Upper lobe of right lung (tissue), 1 donor: ENCODE results near the gene UBAP2L. TPM values are rescaled to one million over a fixed set of nuclear protein-coding genes. Genes with fewer than 3 reads are reported as not detected.

Source experiments
- ATAC-seq: fragments of 200-7000 bp; cut with Tn5 transposase; one replicate; pipeline ENCODE4 v1.9.1; 2020; ENCODE audit warnings: mild to moderate bottlenecking, moderate library complexity
- DNase-seq: peaks from one replicate; pipeline ENCODE4 v3.0.0-alpha.2; 2020
- H3K27ac ChIP-seq: fragments of 200-600 bp; one replicate; pipeline ENCODE4 v1.8.0; 2022
- H3K27me3 ChIP-seq: fragments of 200-600 bp; one replicate; pipeline ENCODE4 v1.8.0; 2022; ENCODE audit warnings: mild to moderate bottlenecking
- H3K36me3 ChIP-seq: fragments of 200-600 bp; one replicate; pipeline ENCODE4 v1.8.0; 2022
- H3K4me1 ChIP-seq: fragments of 200-600 bp; one replicate; pipeline ENCODE4 v1.8.0; 2022
- H3K4me3 ChIP-seq: fragments of 200-600 bp; one replicate; pipeline ENCODE4 v1.8.0; 2022; ENCODE audit warnings: mild to moderate bottlenecking
- H3K9me3 ChIP-seq: fragments of 200-600 bp; one replicate; pipeline ENCODE4 v1.8.0; 2022
- CTCF ChIP-seq: fragments of 200-600 bp; IDR thresholded peaks from one replicate; pipeline ENCODE4 v1.8.0; 2022; ENCODE audit warnings: antibody characterized with exemption
- intact Hi-C: fragments of 100-400 bp; cut with DNase I; formaldehyde crosslinking; loops from one replicate; pipeline ENCODE4 v1.11.0; 2022
- total RNA-seq: library from RNA; stranded (reverse); fragmentation: NEBNext Ultra II Directional; extraction: Animal tissue kit (Norgen Biotek cat#: 25700); gene quantifications from one replicate; pipeline ENCODE4 v1.2.1, GENCODE V29; 2021
- donor health status: DM: no; HTN: yes; CAD: no; lungs with severe emphysema.

UBAP2L gene
- total RNA-seq, 1 donor from 2014 or later: 156 TPM

GRCh38 chr1:154239491-154239890, 18.7 kb downstream of the UBAP2L start:
- intact Hi-C loops: no loop called here
- Histone ChIP-seq H3K36me3 (peaks cover 100% of the 10 kb centered on the region), H3K9me3 (no peaks in the 10 kb centered on the region)

GRCh38 chr1:154240294-154240833, 19.6 kb downstream of the UBAP2L start:
- H3K9me3 ChIP-seq: no peaks in the 10 kb centered on the region
- H3K4me1 ChIP-seq: no peaks in the 10 kb centered on the region
- ATAC-seq (no peak), DNase-seq (no peak)
- H3K27ac ChIP-seq: no peak overlapping the region
- no peak for TF ChIP-seq CTCF
- H3K36me3 ChIP-seq: peaks cover 100% of the 10 kb centered on the region
- no peaks in the 10 kb centered on the region for H3K27me3 ChIP-seq
- intact Hi-C loops: no loop called here
- H3K4me3 ChIP-seq: no peak overlapping the region

More at GRCh38 chr1:154239491-154239890, 18.7 kb downstream of the UBAP2L start:
- no peaks in the 10 kb centered on the region for H3K27me3 ChIP-seq
- DNase-seq: no peak
- TF ChIP-seq CTCF: no peak
- no peak for ATAC-seq
- H3K27ac ChIP-seq: no peak overlapping the region
- no peak overlapping the region for H3K4me3 ChIP-seq
- H3K4me1 ChIP-seq: no peaks in the 10 kb centered on the region

GRCh38 chr1:154241703-154242351, 21.1 kb downstream of the UBAP2L start:
- H3K4me1 ChIP-seq: no peaks in the 10 kb centered on the region
- DNase-seq: no peak
- no peaks in the 10 kb centered on the region for H3K27me3 ChIP-seq
- no peak for TF ChIP-seq CTCF
- ATAC-seq: no peak
- H3K36me3 ChIP-seq: peaks cover 100% of the 10 kb centered on the region
- H3K4me3 ChIP-seq: no peak overlapping the region
- no peak overlapping the region for H3K27ac ChIP-seq
- H3K9me3 ChIP-seq: no peaks in the 10 kb centered on the region
- intact Hi-C loops: no loop called here

GRCh38 chr1:154253671-154254070, 32.9 kb downstream of the UBAP2L start:
- no peak overlapping the region for H3K4me3 ChIP-seq
- ATAC-seq (no peak), DNase-seq (no peak)
- no peak for TF ChIP-seq CTCF
- peaks cover 100% of the 10 kb centered on the region for H3K36me3 ChIP-seq
- no peaks in the 10 kb centered on the region for H3K27me3 ChIP-seq
- H3K9me3 ChIP-seq: no peaks in the 10 kb centered on the region
- no peak overlapping the region for H3K27ac ChIP-seq
- H3K4me1 ChIP-seq: no peaks in the 10 kb centered on the region
- intact Hi-C loops: no loop called here

GRCh38 chr1:154256686-154257085, 35.9 kb downstream of the UBAP2L start:
- no peaks in the 10 kb centered on the region for H3K4me1 ChIP-seq
- DNase-seq: no peak
- peaks cover 100% of the 10 kb centered on the region for H3K36me3 ChIP-seq
- no peak overlapping the region for H3K4me3 ChIP-seq
- ATAC-seq: no peak
- TF ChIP-seq CTCF: no peak
- H3K27ac ChIP-seq: no peak overlapping the region
- no peaks in the 10 kb centered on the region for H3K27me3 ChIP-seq
- intact Hi-C loops: no loop called here
- no peaks in the 10 kb centered on the region for H3K9me3 ChIP-seq
